HL-60 (cell line): Measurements from ENCODE around the gene POMT2.

Experiments
- DNase-seq, 2 experiments: peaks; one replicate each; pipeline ENCODE4 v3.0.0-alpha.2; 2010 to 2020; ENCODE audit warnings: low read depth in 1 of 2, low spot score in 1 of 2
- H3K27ac ChIP-seq: fragments of 250-450 bp; sonication (Bioruptor Pico); replicated peaks from 2 replicates; pipeline ENCODE4 v1.5.1; 2020; ENCODE audit warnings: mild to moderate bottlenecking, moderate library complexity
- H3K27me3 ChIP-seq: fragments of 250-450 bp; sonication (Bioruptor Pico); 2 replicates; pipeline ENCODE4 v1.5.1; 2021; ENCODE audit warnings: mild to moderate bottlenecking, moderate library complexity; ENCODE audit not compliant: insufficient read depth, poor library complexity, severe bottlenecking
- H3K4me3 ChIP-seq: replicated peaks from 2 replicates; pipeline ENCODE4 v1.5.1; 2011; ENCODE audit warnings: mild to moderate bottlenecking, control low read depth, low read length; ENCODE audit not compliant: insufficient read depth
- CTCF ChIP-seq: IDR thresholded peaks from one replicate; pipeline ENCODE4 v1.5.1; 2011; ENCODE audit warnings: low read length, control low read depth, inconsistent platforms; ENCODE audit not compliant: insufficient read depth
- GABPA ChIP-seq: IDR thresholded peaks from 2 replicates; pipeline ENCODE4 v1.6.1; 2012; ENCODE audit warnings: low read depth
- POLR2AphosphoS5 ChIP-seq: IDR thresholded peaks from 2 replicates; pipeline ENCODE4 v1.6.1; 2012; ENCODE audit warnings: low read depth
- REST ChIP-seq: IDR thresholded peaks from 2 replicates; pipeline ENCODE4 v1.6.1; 2012; ENCODE audit warnings: low read depth; ENCODE audit not compliant: insufficient replicate concordance
- SPI1 ChIP-seq: IDR thresholded peaks from 2 replicates; pipeline ENCODE4 v1.6.1; 2012; ENCODE audit warnings: low read depth, mild to moderate bottlenecking, borderline replicate concordance

The POMT2 gene

GRCh38 chr14:77286576-77286975 is 34.1 kb downstream of the POMT2 start:
- H3K27me3 ChIP-seq, result no peaks in the 10 kb centered on the region
- no peak overlapping the region for H3K4me3 ChIP-seq
- TF ChIP-seq GABPA (no peak), POLR2AphosphoS5 (no peak), REST (no peak), SPI1 (no peak), CTCF (no peak)
- DNase-seq, result no peak
- H3K27ac ChIP-seq, result no peak overlapping the region

- Histone ChIP-seq H3K27ac (no peak overlapping the region), H3K27me3 (no peaks in the 10 kb centered on the region), H3K4me3 (no peak overlapping the region)
- DNase-seq, result no peak
- no peak for TF ChIP-seq CTCF
- TF ChIP-seq REST, result no peak
Observed at GRCh38 chr14:77284466-77284865, 36.2 kb downstream of the POMT2 start.

GRCh38 chr14:77284066-77284465 is 36.6 kb downstream of the POMT2 start:
- Histone ChIP-seq H3K4me3 (no peak overlapping the region), H3K27ac (no peak overlapping the region), H3K27me3 (no peaks in the 10 kb centered on the region)
- TF ChIP-seq POLR2AphosphoS5, result no peak
- no peak for TF ChIP-seq CTCF
- TF ChIP-seq GABPA, result no peak
- TF ChIP-seq REST, result no peak
- no peak for TF ChIP-seq SPI1
- no peak for DNase-seq
